Omental fat pad (tissue), 4 donors: ENCODE measurements around the gene PRR5L. TPM values are rescaled to one million over a fixed set of nuclear protein-coding genes. Genes with fewer than 3 reads are reported as not detected.

Experiments
- ATAC-seq: fragments of 150-250 bp; one replicate; pipeline ENCODE4 v1.9.1; 2016; ENCODE audit warnings: mild to moderate bottlenecking, moderate library complexity; ENCODE audit not compliant: low FRiP score
- DNase-seq: peaks from one replicate; pipeline ENCODE4 v3.0.0-alpha.2; 2019; ENCODE audit warnings: low spot score
- total RNA-seq, 4 donors: library from RNA; depleted of rRNA; stranded (reverse); fragments of >200 nt; gene quantifications; one replicate each; pipeline ENCODE4 v1.1.0, GENCODE V29; 2016
- TF ChIP-seq, protein P1 (sequence below), 3 donors: fragments of 450-650 bp; IDR thresholded peaks; one replicate each; pipeline ENCODE4 v1.5.1; 2016 to 2017; ENCODE audit warnings: antibody characterized with exemption in 3 of 3, mild to moderate bottlenecking in 3 of 3, moderate library complexity in 2 of 3

PRR5L gene
- total RNA-seq, 4 donors from 2014 or later, result 8.7 to 26.8 (median 16.2) TPM

DNA sequence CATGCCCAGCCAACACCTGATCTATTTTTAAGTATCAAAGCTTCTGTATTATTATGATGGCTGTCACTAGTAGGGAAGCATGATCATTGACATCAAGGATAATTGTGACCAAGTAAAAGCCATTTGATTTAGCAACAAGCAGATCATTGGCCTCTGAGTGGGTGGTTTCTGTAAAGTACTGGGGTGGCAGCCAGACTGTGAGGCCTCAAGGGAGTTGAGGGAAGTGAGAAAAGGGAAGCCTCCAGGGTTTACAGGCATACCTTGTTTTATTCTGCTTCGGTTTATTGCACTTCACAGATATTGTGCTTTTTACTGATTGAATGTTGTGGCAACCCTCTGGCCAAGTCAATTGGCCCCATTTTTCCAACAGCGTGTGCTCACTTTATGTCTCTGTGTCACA lies 60.1 kb downstream of the PRR5L start:
- no peak for ATAC-seq
- DNase-seq, result no peak
- TF ChIP-seq, protein P1, sequence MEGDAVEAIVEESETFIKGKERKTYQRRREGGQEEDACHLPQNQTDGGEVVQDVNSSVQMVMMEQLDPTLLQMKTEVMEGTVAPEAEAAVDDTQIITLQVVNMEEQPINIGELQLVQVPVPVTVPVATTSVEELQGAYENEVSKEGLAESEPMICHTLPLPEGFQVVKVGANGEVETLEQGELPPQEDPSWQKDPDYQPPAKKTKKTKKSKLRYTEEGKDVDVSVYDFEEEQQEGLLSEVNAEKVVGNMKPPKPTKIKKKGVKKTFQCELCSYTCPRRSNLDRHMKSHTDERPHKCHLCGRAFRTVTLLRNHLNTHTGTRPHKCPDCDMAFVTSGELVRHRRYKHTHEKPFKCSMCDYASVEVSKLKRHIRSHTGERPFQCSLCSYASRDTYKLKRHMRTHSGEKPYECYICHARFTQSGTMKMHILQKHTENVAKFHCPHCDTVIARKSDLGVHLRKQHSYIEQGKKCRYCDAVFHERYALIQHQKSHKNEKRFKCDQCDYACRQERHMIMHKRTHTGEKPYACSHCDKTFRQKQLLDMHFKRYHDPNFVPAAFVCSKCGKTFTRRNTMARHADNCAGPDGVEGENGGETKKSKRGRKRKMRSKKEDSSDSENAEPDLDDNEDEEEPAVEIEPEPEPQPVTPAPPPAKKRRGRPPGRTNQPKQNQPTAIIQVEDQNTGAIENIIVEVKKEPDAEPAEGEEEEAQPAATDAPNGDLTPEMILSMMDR (IDR thresholded peaks at IDR 0.05), result no peak

DNA sequence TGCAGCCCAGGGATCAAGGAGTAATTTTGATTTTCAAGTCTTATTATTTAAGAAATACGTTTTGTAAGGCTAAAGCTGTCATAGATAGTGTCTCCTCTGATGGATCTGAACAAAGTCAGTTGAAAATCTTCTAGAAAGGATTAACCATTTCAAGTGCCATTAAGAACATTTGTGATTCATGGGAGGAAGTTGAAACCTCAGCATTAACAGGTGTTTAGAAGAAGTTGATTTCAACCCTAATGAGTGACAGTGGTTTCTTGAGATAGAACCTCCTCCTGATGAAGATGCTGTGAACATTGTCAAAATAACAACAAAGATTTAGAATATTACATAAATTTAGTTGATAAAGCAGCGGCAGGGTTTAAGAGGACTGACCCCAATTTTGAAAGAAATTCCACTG lies 61.7 kb downstream of the PRR5L start:
- ATAC-seq, result no peak
- TF ChIP-seq, protein P1 (IDR thresholded peaks at IDR 0.05), result no peak
- DNase-seq, result no peak

DNA sequence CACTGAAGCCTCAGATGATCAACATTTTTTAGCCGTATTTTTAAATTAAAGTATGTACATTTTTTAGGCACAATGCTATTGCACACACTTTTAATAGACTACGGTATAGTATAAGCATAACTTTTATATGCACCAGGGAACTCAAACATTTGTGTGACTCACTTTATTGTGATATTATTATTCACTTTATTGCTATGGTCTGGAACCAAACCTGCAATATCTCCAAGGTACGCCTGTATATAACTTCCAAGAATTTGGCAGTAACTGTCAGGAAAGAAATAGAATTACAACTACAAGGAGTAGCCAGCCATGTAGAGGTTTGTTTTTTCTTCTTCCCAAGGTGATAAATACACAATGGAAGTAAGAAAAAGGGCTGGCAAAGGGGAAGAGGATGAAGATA lies 62.3 kb downstream of the PRR5L start:
- TF ChIP-seq, protein P1 (IDR thresholded peaks at IDR 0.05), result no peak
- DNase-seq, result no peak
- ATAC-seq, result no peak

DNA sequence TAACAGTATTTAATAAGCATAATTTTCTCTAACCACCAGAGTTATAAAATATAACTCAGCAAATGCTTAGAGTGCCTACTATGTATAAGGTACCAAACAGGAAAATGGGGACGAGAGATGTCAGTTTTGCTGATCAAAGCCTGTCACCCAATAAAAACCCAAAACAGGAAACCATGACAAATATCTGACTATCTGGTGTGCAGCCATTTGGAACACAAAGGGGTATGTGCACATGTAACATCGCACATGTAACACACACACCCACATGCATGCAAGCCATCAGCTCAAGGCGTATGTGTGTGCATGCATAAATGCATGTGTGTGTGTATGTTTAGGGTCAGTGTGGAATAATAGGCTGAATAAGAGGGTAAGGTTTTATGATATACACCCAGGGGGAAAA lies 64.2 kb downstream of the PRR5L start:
- DNase-seq, result no peak
- no peak for ATAC-seq
- TF ChIP-seq, protein P1 (IDR thresholded peaks at IDR 0.05), result no peak

DNA sequence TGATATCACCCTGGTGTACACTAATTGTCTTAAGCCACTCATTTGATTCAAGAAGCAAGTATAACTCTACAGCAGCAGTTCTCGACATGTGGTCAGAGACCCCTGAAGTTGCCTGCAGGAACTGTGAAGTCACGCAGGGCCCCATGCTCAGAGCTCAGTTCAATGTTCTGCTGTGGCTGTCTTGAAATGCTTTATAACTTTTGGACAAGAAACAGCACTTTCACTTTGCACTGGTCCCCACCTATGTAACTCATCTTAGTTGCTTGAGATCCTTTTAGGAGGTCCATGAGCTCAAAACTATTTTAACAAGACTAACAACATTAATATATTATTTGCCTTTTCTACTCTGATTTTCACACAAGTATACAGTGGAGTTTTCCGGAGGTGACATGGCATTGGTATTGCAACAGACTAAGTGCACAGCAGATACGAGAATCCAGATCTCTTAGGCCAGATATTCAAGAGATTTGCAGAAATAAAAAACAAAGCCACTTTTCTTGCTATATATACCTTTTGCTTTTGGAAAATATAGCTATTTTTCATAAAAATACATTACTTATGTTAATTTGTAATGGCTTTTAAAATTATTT lies 64.8 kb downstream of the PRR5L start:
- TF ChIP-seq, protein P1 (IDR thresholded peaks at IDR 0.05), result no peak
- ATAC-seq (no peak), DNase-seq (no peak)

DNA sequence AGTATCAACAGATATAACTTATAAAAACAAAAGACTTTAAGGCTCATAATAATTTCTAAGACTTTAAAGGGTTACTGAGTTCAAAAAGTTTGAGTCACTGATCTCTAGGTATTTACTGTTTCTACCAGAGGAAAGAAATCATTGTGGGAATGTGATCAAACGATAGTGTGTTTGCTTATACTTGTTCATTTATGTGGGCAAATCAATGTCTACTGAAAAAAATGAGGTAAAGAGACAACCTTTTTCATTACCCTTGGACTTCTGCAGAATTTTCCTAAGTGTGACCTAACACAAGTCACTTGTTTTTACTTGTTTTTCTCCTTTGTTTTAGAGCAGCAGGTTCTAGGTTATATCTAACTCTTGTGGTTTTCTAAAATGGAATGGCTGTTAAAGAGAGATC lies 65.4 kb downstream of the PRR5L start:
- TF ChIP-seq, protein P1 (IDR thresholded peaks at IDR 0.05), result no peak
- DNase-seq (no peak), ATAC-seq (no peak)

DNA sequence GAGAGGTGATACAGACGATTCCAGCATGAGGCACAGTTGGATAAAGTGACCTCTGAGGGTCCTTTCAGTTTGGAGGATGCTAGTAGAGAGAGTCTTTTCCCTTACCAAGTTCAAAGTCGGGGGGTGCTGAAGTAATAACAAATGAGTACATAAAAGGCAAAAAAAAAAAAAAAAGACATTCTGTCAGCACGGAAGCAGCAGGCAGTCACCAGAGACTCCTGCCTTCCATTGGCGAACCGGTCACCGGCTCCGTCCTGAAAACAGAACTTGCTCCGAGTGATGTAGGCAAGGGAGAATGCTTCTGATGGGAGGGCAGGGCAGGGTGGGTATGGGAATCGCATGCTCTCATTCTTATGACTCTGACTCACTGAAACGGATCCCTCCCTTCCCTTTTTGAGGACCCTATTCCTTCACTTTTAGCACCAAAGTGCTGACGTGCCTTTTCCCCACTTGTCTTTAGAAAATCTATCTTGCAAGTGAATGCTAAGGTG lies 65.9 kb downstream of the PRR5L start:
- TF ChIP-seq, protein P1 (IDR thresholded peaks at IDR 0.05), result no peak
- ATAC-seq, result peak; percentile 73

More for the DNA sequence above, 65.9 kb downstream of the PRR5L start:
- DNase-seq, result no peak
